ENCODE measurements around the gene MS4A13. TPM values are rescaled to one million over a fixed set of nuclear protein-coding genes. Genes with fewer than 3 reads are reported as not detected.

Gene MS4A13
- total RNA-seq, 2 donors from 2014 or later: not detected

DNA sequence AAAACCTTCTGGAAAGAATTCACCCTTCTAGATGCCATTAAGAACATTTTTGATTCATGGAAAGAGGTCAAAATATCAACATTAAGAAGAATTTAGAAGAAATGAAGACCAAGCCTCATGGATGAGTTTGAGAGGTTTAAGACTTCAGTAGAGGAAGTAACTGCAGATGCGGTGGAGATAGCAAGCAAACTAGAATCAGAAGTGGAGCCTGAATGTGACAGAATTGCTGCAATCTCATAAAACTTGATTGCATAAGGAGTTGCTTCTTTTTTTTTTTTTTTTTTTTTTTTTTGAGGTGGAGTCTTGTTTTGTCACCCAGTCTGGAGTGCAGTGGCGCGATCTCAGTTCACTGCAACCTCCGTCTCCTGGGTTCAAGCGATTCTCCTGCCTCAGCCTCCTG, 51.6 kb downstream of the MS4A13 start:
- no peaks in the 10 kb centered on the region for H3K4me1 Mint-ChIP-seq (ENCODE audit: low read depth in 2 of 2)
- ATAC-seq: no peak
- peaks cover 3% of the 10 kb centered on the region for H3K9me3 Mint-ChIP-seq

DNA sequence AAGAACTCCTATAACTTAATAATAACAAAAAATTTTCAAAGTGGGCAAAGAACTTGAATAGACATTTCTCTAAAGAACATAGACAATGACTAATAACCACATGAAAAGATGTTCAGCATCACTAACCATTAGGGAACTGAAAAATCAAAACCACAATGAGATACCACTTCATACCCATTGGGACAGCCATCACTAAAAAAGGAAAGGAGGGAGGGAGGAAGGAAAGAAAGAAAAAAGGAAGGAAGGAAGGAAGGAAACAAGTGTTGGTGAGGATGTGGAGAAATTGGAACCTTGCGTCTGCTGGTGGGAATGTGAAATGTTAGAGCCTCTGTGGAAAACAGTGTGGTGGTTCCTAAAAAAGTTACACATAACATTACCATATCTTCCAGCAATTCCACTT, 55.8 kb downstream of the MS4A13 start:
- Mint-ChIP-seq H3K4me3 (no peak overlapping the region), H3K4me1 (ENCODE audit: low read depth in 2 of 2) (no peaks in the 10 kb centered on the region), H3K9me3 (no peaks in the 10 kb centered on the region), H3K27me3 (peaks cover 11 to 46% of the 10 kb centered on the region in 2 donors), H3K36me3 (no peaks in the 10 kb centered on the region), H3K27ac (no peak overlapping the region)
- no peak for DNase-seq (ENCODE audit: low spot score)
- ATAC-seq: no peak

More for the DNA sequence above, 51.6 kb downstream of the MS4A13 start:
- Mint-ChIP-seq H3K27ac (no peak overlapping the region), H3K27me3 (peaks cover 15 to 35% of the 10 kb centered on the region in 2 donors), H3K4me3 (no peak overlapping the region), H3K36me3 (no peaks in the 10 kb centered on the region)
- no peak for DNase-seq (ENCODE audit: low spot score)

DNA sequence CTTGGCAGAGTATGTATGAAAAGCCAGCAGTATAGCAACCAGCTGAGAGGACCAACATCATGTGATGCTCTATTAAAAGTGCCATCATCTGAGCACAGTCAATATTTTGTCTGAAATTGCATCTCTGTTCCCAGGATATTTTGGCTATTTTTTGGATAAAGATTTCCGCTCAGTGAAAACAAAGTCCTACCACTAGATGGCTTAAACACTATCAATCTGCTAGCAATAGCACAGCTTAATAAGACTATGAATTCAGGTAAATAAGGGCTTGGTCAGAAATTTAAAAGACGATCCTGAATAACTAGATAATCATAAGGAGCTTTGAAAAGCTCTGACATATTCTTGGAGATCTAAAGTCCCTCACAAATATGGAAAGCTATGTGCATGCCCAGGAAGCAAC, 74.4 kb downstream of the MS4A13 start:
- Mint-ChIP-seq H3K4me1 (ENCODE audit: low read depth in 2 of 2) (no peaks in the 10 kb centered on the region), H3K4me3 (no peak overlapping the region), H3K36me3 (peaks cover 15% of the 10 kb centered on the region), H3K27me3 (peaks cover 7 to 37% of the 10 kb centered on the region in 2 donors), H3K9me3 (peaks cover 3% of the 10 kb centered on the region), H3K27ac (no peak overlapping the region)
- DNase-seq (ENCODE audit: low spot score): no peak
- ATAC-seq: no peak

Other genes starting within 250 kb of the MS4A13 start
- not detected for gene MS4A4A, start 234.7 kb upstream of the MS4A13 start, total RNA-seq
- not detected for gene MS4A6E, start 188.1 kb upstream of the MS4A13 start, total RNA-seq
- 1 to 10 TPM in 1 of 2 donors, under 1 TPM in 1; 0.70 to 1.5 TPM for gene MS4A7, start 136.9 kb upstream of the MS4A13 start, total RNA-seq
- gene MS4A14, start 118.9 kb upstream of the MS4A13 start, total RNA-seq: under 1 TPM; 0.11 to 0.14 TPM
- not detected for gene MS4A5, start 85.8 kb upstream of the MS4A13 start, total RNA-seq
- 1 to 10 TPM in 1 of 2 donors, not detected in 1; 2.4 TPM for gene MS4A1, start 59.5 kb upstream of the MS4A13 start, total RNA-seq
- gene MS4A12, start 22.6 kb upstream of the MS4A13 start, total RNA-seq: not detected
- not detected for gene MS4A8, start 184.2 kb downstream of the MS4A13 start, total RNA-seq
- not detected for gene MS4A18, start 209.3 kb downstream of the MS4A13 start, total RNA-seq
- gene MS4A15, start 241.5 kb downstream of the MS4A13 start, total RNA-seq: not detected

Data from natural killer cell treated with Interleukin-12 subunit alpha and Interleukin-12 subunit beta and Interleukin-15 and Interleukin-18, amount 100 ng/mL, for 72 hours (primary cell).